Neuronal stem cell (in vitro differentiated cells): ENCODE measurements around the gene LBX2.

Experiments
- DNase-seq: peaks from one replicate; pipeline ENCODE4 v3.0.0-alpha.2; 2013; ENCODE audit warnings: low spot score
- H2AFZ ChIP-seq: one replicate; pipeline ENCODE4 v1.6.1; 2013; ENCODE audit warnings: mild to moderate bottlenecking, low read length, inconsistent platforms
- H2AK5ac ChIP-seq: 2 replicates; pipeline ENCODE4 v1.6.1; 2013; ENCODE audit warnings: low read depth, mild to moderate bottlenecking, inconsistent platforms, low read length, moderate library complexity, mixed read lengths
- H2BK120ac ChIP-seq: 2 replicates; pipeline ENCODE4 v1.6.1; 2013; ENCODE audit warnings: low read depth, mild to moderate bottlenecking, inconsistent platforms, low read length, moderate library complexity, mixed read lengths
- H2BK12ac ChIP-seq: one replicate; pipeline ENCODE4 v1.6.1; 2013; ENCODE audit warnings: low read length, inconsistent platforms
- H2BK15ac ChIP-seq: 2 replicates; pipeline ENCODE4 v1.6.1; 2013; ENCODE audit warnings: mild to moderate bottlenecking, low read length, inconsistent platforms, mixed read lengths
- H2BK5ac ChIP-seq: one replicate; pipeline ENCODE4 v1.6.1; 2013; ENCODE audit warnings: inconsistent platforms, mild to moderate bottlenecking, low read length, moderate library complexity
- H3K14ac ChIP-seq: one replicate; pipeline ENCODE4 v1.6.1; 2013; ENCODE audit warnings: low read length, inconsistent platforms
- H3K18ac ChIP-seq: 2 replicates; pipeline ENCODE4 v1.6.1; 2013; ENCODE audit warnings: low read length, inconsistent platforms
- H3K23ac ChIP-seq: 2 replicates; pipeline ENCODE4 v1.6.1; 2013; ENCODE audit warnings: low read depth, mild to moderate bottlenecking, mixed read lengths, low read length, inconsistent platforms; ENCODE audit not compliant: poor library complexity
- H3K27ac ChIP-seq: replicated peaks from 3 replicates; pipeline ENCODE4 v1.5.1; 2013; ENCODE audit warnings: low read length, inconsistent platforms
- H3K27me3 ChIP-seq, 3 experiments: 2 replicates each; pipeline ENCODE4 v1.6.1; 2013; ENCODE audit warnings: low read length in 3 of 3, mild to moderate bottlenecking in 2 of 3, inconsistent platforms in 1 of 3, low read depth in 1 of 3, mixed read lengths in 1 of 3, moderate library complexity in 1 of 3; ENCODE audit not compliant: control insufficient read depth in 3 of 3, insufficient read depth in 3 of 3
- H3K36me3 ChIP-seq, 2 donors: replicated peaks in 1 of 2; 2 replicates each; pipeline ENCODE4 v1.6.1; 2013; ENCODE audit warnings: low read length in 2 of 2; ENCODE audit not compliant: control insufficient read depth in 2 of 2, insufficient read depth in 2 of 2
- H3K4ac ChIP-seq: 2 replicates; pipeline ENCODE4 v1.6.1; 2013; ENCODE audit warnings: inconsistent platforms, mild to moderate bottlenecking, low read length, moderate library complexity
- H3K4me1 ChIP-seq, 2 donors: 1 replicate in 1 of 2; 2 replicates in 1 of 2; pipeline ENCODE4 v1.6.1; 2013; ENCODE audit warnings: low read length in 2 of 2, low read depth in 1 of 2; ENCODE audit not compliant: control insufficient read depth in 2 of 2, insufficient read depth in 1 of 2
- H3K4me2 ChIP-seq: one replicate; pipeline ENCODE4 v1.6.1; 2013; ENCODE audit warnings: mild to moderate bottlenecking, low read length, inconsistent platforms; ENCODE audit not compliant: insufficient read depth, poor library complexity, severe bottlenecking
- H3K4me3 ChIP-seq, 2 donors: 2 replicates each; pipeline ENCODE4 v1.5.1; 2013; ENCODE audit warnings: low read length in 2 of 2, mild to moderate bottlenecking in 2 of 2, inconsistent platforms in 1 of 2, moderate library complexity in 1 of 2
- H3K79me1 ChIP-seq: one replicate; pipeline ENCODE4 v1.6.1; 2013; ENCODE audit warnings: low read depth, mild to moderate bottlenecking, inconsistent platforms, low read length, moderate library complexity
- H3K9ac ChIP-seq: one replicate; pipeline ENCODE4 v1.6.1; 2013; ENCODE audit warnings: mild to moderate bottlenecking, low read depth, low read length, inconsistent platforms; ENCODE audit not compliant: poor library complexity
- H3K9me3 ChIP-seq, 2 donors: replicated peaks in 1 of 2; 2 replicates each; pipeline versions ENCODE3 to v1.6.1; 2013; ENCODE audit warnings: low read length in 2 of 2, mild to moderate bottlenecking in 2 of 2, inconsistent platforms in 1 of 2, low read depth in 1 of 2, mixed read lengths in 1 of 2, moderate library complexity in 1 of 2; ENCODE audit not compliant: control insufficient read depth in 2 of 2, insufficient read depth in 1 of 2
- H4K8ac ChIP-seq: one replicate; pipeline ENCODE4 v1.6.1; 2013; ENCODE audit warnings: low read depth, mild to moderate bottlenecking, inconsistent platforms, low read length, moderate library complexity
- H4K91ac ChIP-seq: one replicate; pipeline ENCODE4 v1.6.1; 2013; ENCODE audit warnings: low read length, low read depth, mild to moderate bottlenecking, inconsistent platforms; ENCODE audit not compliant: poor library complexity
- whole genome bisulfite sequencing, 2 donors: extraction: QIAGEN DNeasy Blood & Tissue Kit; methylation state at CpG; one replicate each; pipeline ENCODE4 v1.1.7; 2013; ENCODE audit warnings: missing lambda C conversion rate in 2 of 2, mixed read lengths in 1 of 2; ENCODE audit not compliant: insufficient read length in 2 of 2, insufficient replicate concordance in 1 of 2; ENCODE audit errors: extremely low coverage in 2 of 2; 5-methylcytosine and 5-hydroxymethylcytosine counted together

Gene LBX2

DNA sequence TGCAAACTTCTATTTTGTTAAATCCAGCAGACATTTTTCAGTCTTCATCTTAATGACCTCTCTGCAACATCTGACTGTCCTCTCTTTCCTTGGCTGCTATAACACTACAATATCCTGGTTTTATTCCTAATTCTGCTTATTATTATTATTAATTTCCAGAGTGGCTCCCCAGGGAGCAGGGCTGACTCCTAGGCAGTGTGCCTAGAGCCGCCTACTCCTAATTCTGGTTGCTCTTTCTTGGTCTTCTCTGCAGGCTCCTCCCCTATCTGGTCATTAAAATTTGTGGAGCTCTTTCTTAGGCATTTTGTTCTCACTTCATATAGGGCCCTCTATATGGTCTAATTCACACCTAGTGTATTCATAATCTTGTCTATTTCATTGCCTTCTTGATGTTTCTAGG is 43.6 kb upstream of the LBX2 start:
- Histone ChIP-seq H3K79me1 (no peaks in the 10 kb centered on the region), H3K36me3 (peaks cover 0 to 11% of the 10 kb centered on the region in 2 donors), H4K91ac (no peak overlapping the region), H3K23ac (no peak overlapping the region), H3K27ac (no peak overlapping the region), H3K4me1 (no peaks in the 10 kb centered on the region), H2AFZ (no peak overlapping the region), H2BK120ac (no peak overlapping the region), H3K4me2 (no peak overlapping the region), H3K18ac (no peak overlapping the region), H4K8ac (no peak overlapping the region), H2BK15ac (no peak overlapping the region), H2BK5ac (no peak overlapping the region), H2BK12ac (no peak overlapping the region), H3K9ac (no peak overlapping the region), H3K9me3 (no peaks in the 10 kb centered on the region), H3K4me3 (no peak overlapping the region), H3K27me3 (peaks cover 0 to 7% (median 0%) of the 10 kb centered on the region in 3 experiments), H3K14ac (no peak overlapping the region), H2AK5ac (no peak overlapping the region), H3K4ac (no peak overlapping the region)
- DNase-seq = no peak
- WGBS, 2 donors = no CpG with 5 or more reads among the region's 1 CpG

DNA sequence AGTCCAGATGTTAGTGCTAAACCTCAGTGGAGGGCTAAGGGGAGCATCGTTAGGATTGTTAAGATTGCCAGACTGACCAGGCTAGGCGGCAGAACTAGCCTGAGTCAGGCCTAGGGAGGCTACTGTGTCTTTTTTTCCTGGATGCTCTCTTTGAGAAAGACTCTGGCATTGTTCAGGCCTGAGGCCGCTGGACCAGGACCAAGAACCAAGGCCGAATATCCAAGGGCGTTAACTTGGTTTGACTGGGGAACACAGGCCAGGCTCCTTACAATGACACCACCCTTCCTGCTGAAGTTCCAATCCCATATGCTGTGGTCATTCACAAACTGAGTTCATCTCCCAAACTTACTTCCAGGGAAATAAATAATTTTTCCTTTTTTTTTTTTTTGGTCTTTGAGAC is 40.9 kb upstream of the LBX2 start:
- Histone ChIP-seq H3K4me1 (no peaks in the 10 kb centered on the region), H2BK5ac (no peak overlapping the region), H3K36me3 (peaks cover 0 to 16% of the 10 kb centered on the region in 2 donors), H3K27me3 (no peaks in the 10 kb centered on the region), H3K18ac (no peak overlapping the region), H3K9ac (no peak overlapping the region), H3K79me1 (no peaks in the 10 kb centered on the region), H2BK15ac (no peak overlapping the region), H3K4ac (no peak overlapping the region), H3K23ac (no peak overlapping the region), H3K9me3 (no peaks in the 10 kb centered on the region), H2AK5ac (no peak overlapping the region), H3K4me2 (no peak overlapping the region), H2AFZ (no peak overlapping the region), H3K14ac (no peak overlapping the region), H4K8ac (no peak overlapping the region), H2BK12ac (no peak overlapping the region), H3K27ac (no peak overlapping the region), H4K91ac (no peak overlapping the region), H2BK120ac (no peak overlapping the region), H3K4me3 (no peak overlapping the region)
- no CpG with 5 or more reads among the region's 5 CpGs for WGBS, 2 donors
- DNase-seq = no peak

GRCh38 chr2:74538881-74539339 is 39.5 kb upstream of the LBX2 start:
- H2AFZ ChIP-seq = no peak overlapping the region
- no peaks in the 10 kb centered on the region for H3K9me3 ChIP-seq
- H4K91ac ChIP-seq = no peak overlapping the region
- DNase-seq = no peak
- no peaks in the 10 kb centered on the region for H3K79me1 ChIP-seq
- peaks cover 3 to 26% of the 10 kb centered on the region in 2 donors for H3K36me3 ChIP-seq
- no peak overlapping the region for H4K8ac ChIP-seq
- H2BK15ac ChIP-seq = no peak overlapping the region
- no peaks in the 10 kb centered on the region for H3K4me1 ChIP-seq
- no peak overlapping the region for H2BK12ac ChIP-seq
- peak overlapping the region in 1 of 2 donors; percentile 21 for H3K4me3 ChIP-seq
- no peaks in the 10 kb centered on the region for H3K27me3 ChIP-seq
- no peak overlapping the region for H3K18ac ChIP-seq
- H3K14ac ChIP-seq = no peak overlapping the region
- H2BK5ac ChIP-seq = no peak overlapping the region
- H2BK120ac ChIP-seq = no peak overlapping the region
- no peak overlapping the region for H3K27ac ChIP-seq
- WGBS, 2 donors = no CpG with 5 or more reads among the region's 7 CpGs
- H3K4me2 ChIP-seq = no peak overlapping the region
- H3K23ac ChIP-seq = no peak overlapping the region
- H2AK5ac ChIP-seq = no peak overlapping the region
- H3K4ac ChIP-seq = no peak overlapping the region
- no peak overlapping the region for H3K9ac ChIP-seq

- H3K27me3 ChIP-seq = no peaks in the 10 kb centered on the region
- H2AK5ac ChIP-seq = no peak overlapping the region
- no peaks in the 10 kb centered on the region for H3K4me1 ChIP-seq
- no CpG with 5 or more reads among the region's 4 CpGs for WGBS, 2 donors
- H3K79me1 ChIP-seq = no peaks in the 10 kb centered on the region
- no peak overlapping the region for H4K8ac ChIP-seq
- H3K18ac ChIP-seq = no peak overlapping the region
- no peak overlapping the region for H3K4ac ChIP-seq
- no peak overlapping the region for H2BK15ac ChIP-seq
- no peak overlapping the region for H4K91ac ChIP-seq
- no peak overlapping the region for H3K23ac ChIP-seq
- peaks cover 11 to 44% of the 10 kb centered on the region in 2 donors for H3K36me3 ChIP-seq
- H3K4me3 ChIP-seq = no peak overlapping the region
- H3K4me2 ChIP-seq = no peak overlapping the region
- H3K27ac ChIP-seq = no peak overlapping the region
- H3K14ac ChIP-seq = no peak overlapping the region
- H3K9me3 ChIP-seq = no peaks in the 10 kb centered on the region
- H2BK120ac ChIP-seq = no peak overlapping the region
- DNase-seq = no peak
- H2BK12ac ChIP-seq = no peak overlapping the region
- H2BK5ac ChIP-seq = no peak overlapping the region
- H2AFZ ChIP-seq = no peak overlapping the region
- no peak overlapping the region for H3K9ac ChIP-seq
These were observed 37.7 kb upstream of the LBX2 start for GRCh38 chr2:74537140-74537539.
